Measurements from ENCODE around the gene KIAA1217.

Gene KIAA1217

DNA sequence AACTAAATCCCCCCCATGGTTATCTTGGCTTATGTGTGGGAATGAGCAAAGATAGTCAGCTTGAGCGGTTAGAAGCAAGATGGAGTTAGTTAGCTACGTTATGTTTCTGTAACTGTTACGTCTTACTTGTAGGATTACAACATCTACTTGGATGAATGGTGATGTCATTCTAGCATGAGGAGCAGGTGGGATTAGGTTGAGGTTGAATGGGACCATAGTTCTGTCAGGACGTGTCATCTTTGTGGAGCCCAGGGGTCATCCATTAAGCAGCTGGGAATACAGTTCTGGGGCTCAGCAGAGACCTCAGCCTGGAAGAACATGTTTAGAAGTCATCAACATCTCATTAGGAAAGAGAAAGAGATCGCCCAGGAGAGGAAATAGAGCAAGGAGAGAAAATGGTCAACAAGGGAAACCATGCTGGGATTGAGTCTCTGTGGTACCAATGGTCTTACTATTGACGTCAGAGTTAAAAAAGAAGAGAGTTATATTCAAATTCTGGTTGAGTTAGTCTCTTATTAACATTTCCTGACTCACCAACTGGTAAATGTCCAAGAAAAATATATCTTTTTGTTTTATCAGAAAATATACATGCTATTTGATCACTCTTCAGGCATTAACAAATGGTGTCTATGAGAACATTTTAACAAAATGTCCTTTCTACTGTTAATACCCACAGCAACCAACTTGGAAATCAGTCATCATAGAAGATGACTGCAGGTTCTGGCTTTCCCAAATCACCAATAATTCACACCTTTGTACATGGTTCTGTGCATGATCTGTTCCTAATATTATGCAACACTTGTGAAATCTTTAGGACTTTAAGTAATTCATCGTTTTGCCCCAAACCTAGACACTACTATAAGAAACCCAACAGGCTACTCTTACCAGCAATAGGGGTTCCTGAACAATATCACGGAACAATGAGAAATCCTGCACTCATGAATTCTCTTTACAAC, 96.9 kb downstream of the KIAA1217 start:
- H3K27ac ChIP-seq = no peak overlapping the region
- no peak overlapping the region for H3K9ac ChIP-seq
- no peaks in the 10 kb centered on the region for H3K36me3 ChIP-seq (ENCODE audit: insufficient read depth)
- no peaks in the 10 kb centered on the region for H4K20me1 ChIP-seq (ENCODE audit: insufficient read depth)
- no peaks in the 10 kb centered on the region for H3K79me2 ChIP-seq (ENCODE audit: insufficient read depth, low read depth)
- H3K27me3 ChIP-seq (ENCODE audit: insufficient read depth, low read depth) = no peaks in the 10 kb centered on the region
- H3K4me1 ChIP-seq (ENCODE audit: low read depth, poor library complexity, severe bottlenecking) = no peaks in the 10 kb centered on the region
- no peak overlapping the region for H3K4me3 ChIP-seq (IDR thresholded peaks at IDR 0.05; ENCODE audit: insufficient read depth, low read depth, low read length)
- no peak overlapping the region for H2AFZ ChIP-seq (ENCODE audit: low read depth)
- no peak for TF ChIP-seq CTCF (conservative IDR thresholded peaks at IDR 0.05; ENCODE audit: low read depth, low read length)
- H3K4me2 ChIP-seq = no peak overlapping the region

DNA sequence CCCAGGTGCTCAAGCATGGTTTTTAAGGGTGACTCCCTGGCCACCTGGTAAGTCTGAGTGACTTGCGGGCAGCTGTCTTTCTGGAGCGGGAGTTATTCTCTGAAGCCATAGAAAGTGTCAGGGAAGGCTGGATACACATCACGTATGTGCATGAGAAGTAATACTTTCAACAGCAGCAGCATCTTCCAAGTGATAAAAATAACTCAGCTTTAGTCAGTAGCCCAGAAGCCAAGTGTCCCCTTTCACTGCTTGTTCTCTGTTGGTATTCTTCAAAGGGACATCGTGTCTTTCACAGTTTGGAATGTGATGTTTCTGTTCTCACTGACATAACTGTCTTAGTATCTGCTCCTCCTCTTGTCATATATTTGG, 97.6 kb downstream of the KIAA1217 start:
- H3K9ac ChIP-seq = no peak overlapping the region
- no peak overlapping the region for H3K27ac ChIP-seq
- H3K27me3 ChIP-seq (ENCODE audit: insufficient read depth, low read depth) = no peaks in the 10 kb centered on the region
- H3K4me1 ChIP-seq (ENCODE audit: low read depth, poor library complexity, severe bottlenecking) = no peaks in the 10 kb centered on the region
- no peak for TF ChIP-seq CTCF (conservative IDR thresholded peaks at IDR 0.05; ENCODE audit: low read depth, low read length)
- H3K36me3 ChIP-seq (ENCODE audit: insufficient read depth) = no peaks in the 10 kb centered on the region
- H3K4me3 ChIP-seq (IDR thresholded peaks at IDR 0.05; ENCODE audit: insufficient read depth, low read depth, low read length) = no peak overlapping the region
- H2AFZ ChIP-seq (ENCODE audit: low read depth) = no peak overlapping the region
- no peaks in the 10 kb centered on the region for H3K79me2 ChIP-seq (ENCODE audit: insufficient read depth, low read depth)
- no peak overlapping the region for H3K4me2 ChIP-seq
- H4K20me1 ChIP-seq (ENCODE audit: insufficient read depth) = no peaks in the 10 kb centered on the region

GRCh38 chr10:24307116-24307515, 98.2 kb downstream of the KIAA1217 start:
- Histone ChIP-seq H3K27ac (no peak overlapping the region), H2AFZ (ENCODE audit: low read depth) (no peak overlapping the region), H3K4me1 (ENCODE audit: low read depth, poor library complexity, severe bottlenecking) (no peaks in the 10 kb centered on the region), H3K9ac (no peak overlapping the region), H3K4me3 (IDR thresholded peaks at IDR 0.05; ENCODE audit: insufficient read depth, low read depth, low read length) (no peak overlapping the region), H4K20me1 (ENCODE audit: insufficient read depth) (no peaks in the 10 kb centered on the region), H3K36me3 (ENCODE audit: insufficient read depth) (no peaks in the 10 kb centered on the region), H3K4me2 (no peak overlapping the region), H3K79me2 (ENCODE audit: insufficient read depth, low read depth) (no peaks in the 10 kb centered on the region), H3K27me3 (ENCODE audit: insufficient read depth, low read depth) (no peaks in the 10 kb centered on the region)
- TF ChIP-seq CTCF (conservative IDR thresholded peaks at IDR 0.05; ENCODE audit: low read depth, low read length) = no peak

- Histone ChIP-seq H2AFZ (ENCODE audit: low read depth) (no peak overlapping the region), H3K27ac (no peak overlapping the region), H3K4me3 (IDR thresholded peaks at IDR 0.05; ENCODE audit: insufficient read depth, low read depth, low read length) (no peak overlapping the region), H3K9ac (no peak overlapping the region), H3K27me3 (ENCODE audit: insufficient read depth, low read depth) (no peaks in the 10 kb centered on the region), H3K36me3 (ENCODE audit: insufficient read depth) (no peaks in the 10 kb centered on the region), H3K4me2 (no peak overlapping the region), H3K4me1 (ENCODE audit: low read depth, poor library complexity, severe bottlenecking) (no peaks in the 10 kb centered on the region), H4K20me1 (ENCODE audit: insufficient read depth) (no peaks in the 10 kb centered on the region), H3K79me2 (ENCODE audit: insufficient read depth, low read depth) (no peaks in the 10 kb centered on the region)
- TF ChIP-seq CTCF (conservative IDR thresholded peaks at IDR 0.05; ENCODE audit: low read depth, low read length) = no peak
These were observed 99.0 kb downstream of the KIAA1217 start for GRCh38 chr10:24307696-24308485.

Measured in KMS-11 (cell line).